OCI-LY3 (cell line): ENCODE measurements around the gene CPNE4.

Source experiments
- CTCF ChIP-seq: fragments of 200-600, 300-600 bp; sonication (generic); IDR thresholded peaks from 2 replicates; pipeline ENCODE4 v1.5.1; 2014; ENCODE audit warnings: antibody characterized with exemption, low read length, low read depth
- EZH2phosphoT487 ChIP-seq: fragments of 200-600 bp; shearing (Covaris generic); IDR thresholded peaks from 2 replicates; pipeline ENCODE4 v1.6.1; 2018; ENCODE audit warnings: antibody characterized with exemption, mixed run types, low read depth

GRCh38 chr3:131944676-131945075, 90.1 kb downstream of the CPNE4 start:
- TF ChIP-seq CTCF (no peak), EZH2phosphoT487 (no peak)
